ENCODE measurements around the gene ACTN4.

ACTN4 gene

DNA sequence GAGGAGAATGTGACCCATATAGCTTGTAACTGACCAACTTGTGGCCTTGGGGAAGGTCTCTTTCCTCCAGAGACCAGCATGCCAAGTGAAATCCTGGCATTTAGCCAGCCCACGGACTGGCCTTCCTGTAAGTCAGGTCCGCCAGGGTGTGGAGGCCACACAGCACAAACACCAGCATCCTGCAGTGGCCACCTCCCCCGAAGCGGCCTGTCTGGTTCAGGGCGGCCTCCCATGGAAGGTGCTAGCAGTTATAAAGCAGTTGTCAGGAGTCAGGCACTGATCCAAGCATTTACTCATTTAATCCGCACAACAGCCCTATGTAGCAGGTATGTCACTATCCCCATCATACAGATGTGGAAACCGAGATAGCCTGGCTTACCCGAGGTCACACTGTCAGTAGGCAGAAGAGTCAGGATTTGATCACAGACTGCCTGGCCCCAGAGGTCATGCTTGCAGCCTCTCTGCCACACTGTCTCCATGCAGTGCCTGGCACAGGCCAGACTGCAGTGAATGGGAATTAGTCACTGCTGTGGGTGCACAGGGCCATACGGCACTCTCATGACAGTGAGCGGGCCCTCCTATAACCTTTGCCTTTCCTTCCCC is 60.2 kb downstream of the ACTN4 start:
- H3K9me2 ChIP-seq (replicated peaks; ENCODE audit: low read depth, low read length) = no peaks in the 10 kb centered on the region
- no peaks in the 10 kb centered on the region for H3K79me2 ChIP-seq (ENCODE audit: insufficient read depth, low read length)
- no peaks in the 10 kb centered on the region for H4K20me1 ChIP-seq (ENCODE audit: insufficient read depth, low read length, poor library complexity, severe bottlenecking)
- H3F3A ChIP-seq (ENCODE audit: low read depth) = no peaks in the 10 kb centered on the region
- H3K36me3 ChIP-seq (ENCODE audit: insufficient read depth, low read length) = peaks cover 99% of the 10 kb centered on the region; the same call in 1 of the 2 replicates
- no peaks in the 10 kb centered on the region for H3K9me3 ChIP-seq (ENCODE audit: insufficient read depth, low read depth, low read length)
- no peaks in the 10 kb centered on the region for H3K27me3 ChIP-seq (ENCODE audit: insufficient read depth, low read length, poor library complexity, severe bottlenecking)
- H3K4me1 ChIP-seq (ENCODE audit: insufficient read depth, low read length, poor library complexity, severe bottlenecking) = no peaks in the 10 kb centered on the region
- H3K4me3 ChIP-seq (ENCODE audit: low read length, poor library complexity, severe bottlenecking) = no peak overlapping the region
- H2AFZ ChIP-seq (ENCODE audit: low read length) = no peak overlapping the region
- H3K9ac ChIP-seq (ENCODE audit: low read depth, low read length, poor library complexity, severe bottlenecking) = no peak overlapping the region
- TF ChIP-seq, protein P1, sequence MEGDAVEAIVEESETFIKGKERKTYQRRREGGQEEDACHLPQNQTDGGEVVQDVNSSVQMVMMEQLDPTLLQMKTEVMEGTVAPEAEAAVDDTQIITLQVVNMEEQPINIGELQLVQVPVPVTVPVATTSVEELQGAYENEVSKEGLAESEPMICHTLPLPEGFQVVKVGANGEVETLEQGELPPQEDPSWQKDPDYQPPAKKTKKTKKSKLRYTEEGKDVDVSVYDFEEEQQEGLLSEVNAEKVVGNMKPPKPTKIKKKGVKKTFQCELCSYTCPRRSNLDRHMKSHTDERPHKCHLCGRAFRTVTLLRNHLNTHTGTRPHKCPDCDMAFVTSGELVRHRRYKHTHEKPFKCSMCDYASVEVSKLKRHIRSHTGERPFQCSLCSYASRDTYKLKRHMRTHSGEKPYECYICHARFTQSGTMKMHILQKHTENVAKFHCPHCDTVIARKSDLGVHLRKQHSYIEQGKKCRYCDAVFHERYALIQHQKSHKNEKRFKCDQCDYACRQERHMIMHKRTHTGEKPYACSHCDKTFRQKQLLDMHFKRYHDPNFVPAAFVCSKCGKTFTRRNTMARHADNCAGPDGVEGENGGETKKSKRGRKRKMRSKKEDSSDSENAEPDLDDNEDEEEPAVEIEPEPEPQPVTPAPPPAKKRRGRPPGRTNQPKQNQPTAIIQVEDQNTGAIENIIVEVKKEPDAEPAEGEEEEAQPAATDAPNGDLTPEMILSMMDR (conservative IDR thresholded peaks at IDR 0.05; ENCODE audit: low read length) = no peak
- no peak for TF ChIP-seq EZH2phosphoT487 (IDR thresholded peaks at IDR 0.05; ENCODE audit: borderline replicate concordance)
- no peak overlapping the region for H3K4me2 ChIP-seq (ENCODE audit: low read depth, low read length, poor library complexity, severe bottlenecking)

GRCh38 chr19:38708413-38709024 is 61.1 kb downstream of the ACTN4 start:
- TF ChIP-seq, protein P1 (conservative IDR thresholded peaks at IDR 0.05; ENCODE audit: low read length) = no peak
- no peak for TF ChIP-seq EZH2phosphoT487 (IDR thresholded peaks at IDR 0.05; ENCODE audit: borderline replicate concordance)
- H4K20me1 ChIP-seq (ENCODE audit: insufficient read depth, low read length, poor library complexity, severe bottlenecking) = no peaks in the 10 kb centered on the region
- no peaks in the 10 kb centered on the region for H3F3A ChIP-seq (ENCODE audit: low read depth)
- no peak overlapping the region for H3K9ac ChIP-seq (ENCODE audit: low read depth, low read length, poor library complexity, severe bottlenecking)
- H2AFZ ChIP-seq (ENCODE audit: low read length) = no peak overlapping the region
- H3K27me3 ChIP-seq (ENCODE audit: insufficient read depth, low read length, poor library complexity, severe bottlenecking) = no peaks in the 10 kb centered on the region
- no peaks in the 10 kb centered on the region for H3K4me1 ChIP-seq (ENCODE audit: insufficient read depth, low read length, poor library complexity, severe bottlenecking)
- no peaks in the 10 kb centered on the region for H3K79me2 ChIP-seq (ENCODE audit: insufficient read depth, low read length)
- no peaks in the 10 kb centered on the region for H3K9me2 ChIP-seq (replicated peaks; ENCODE audit: low read depth, low read length)
- no peak overlapping the region for H3K4me2 ChIP-seq (ENCODE audit: low read depth, low read length, poor library complexity, severe bottlenecking)
- H3K4me3 ChIP-seq (ENCODE audit: low read length, poor library complexity, severe bottlenecking) = no peak overlapping the region
- H3K36me3 ChIP-seq (ENCODE audit: insufficient read depth, low read length) = peaks cover 100% of the 10 kb centered on the region; the same call in 1 of the 2 replicates
- H3K9me3 ChIP-seq (ENCODE audit: insufficient read depth, low read depth, low read length) = no peaks in the 10 kb centered on the region

GRCh38 chr19:38709119-38709518 is 61.7 kb downstream of the ACTN4 start:
- H3K27me3 ChIP-seq (ENCODE audit: insufficient read depth, low read length, poor library complexity, severe bottlenecking) = no peaks in the 10 kb centered on the region
- TF ChIP-seq EZH2phosphoT487 (IDR thresholded peaks at IDR 0.05; ENCODE audit: borderline replicate concordance) = no peak
- TF ChIP-seq, protein P1 (conservative IDR thresholded peaks at IDR 0.05; ENCODE audit: low read length) = no peak
- H3K9me3 ChIP-seq (ENCODE audit: insufficient read depth, low read depth, low read length) = no peaks in the 10 kb centered on the region
- no peak overlapping the region for H3K4me3 ChIP-seq (ENCODE audit: low read length, poor library complexity, severe bottlenecking)
- no peaks in the 10 kb centered on the region for H3K4me1 ChIP-seq (ENCODE audit: insufficient read depth, low read length, poor library complexity, severe bottlenecking)
- H3K4me2 ChIP-seq (ENCODE audit: low read depth, low read length, poor library complexity, severe bottlenecking) = no peak overlapping the region
- H3K9ac ChIP-seq (ENCODE audit: low read depth, low read length, poor library complexity, severe bottlenecking) = no peak overlapping the region
- no peaks in the 10 kb centered on the region for H3K9me2 ChIP-seq (replicated peaks; ENCODE audit: low read depth, low read length)
- no peaks in the 10 kb centered on the region for H3F3A ChIP-seq (ENCODE audit: low read depth)
- no peak overlapping the region for H2AFZ ChIP-seq (ENCODE audit: low read length)
- H3K79me2 ChIP-seq (ENCODE audit: insufficient read depth, low read length) = no peaks in the 10 kb centered on the region
- peaks cover 100% of the 10 kb centered on the region; the same call in 1 of the 2 replicates for H3K36me3 ChIP-seq (ENCODE audit: insufficient read depth, low read length)
- H4K20me1 ChIP-seq (ENCODE audit: insufficient read depth, low read length, poor library complexity, severe bottlenecking) = no peaks in the 10 kb centered on the region
